GM12864 (cell line): ENCODE results near the gene ZDHHC8.

Experiments
- DNase-seq: peaks from one replicate; pipeline ENCODE4 v3.0.0-alpha.2; 2011; ENCODE audit warnings: low read depth
- H3K4me3 ChIP-seq: 2 replicates; pipeline ENCODE4 v1.5.1; 2011; ENCODE audit warnings: mild to moderate bottlenecking, low read depth, low read length, control low read depth
- CTCF ChIP-seq: IDR thresholded peaks from 2 replicates; pipeline ENCODE4 v1.5.1; 2011; ENCODE audit warnings: low read depth, mild to moderate bottlenecking, moderate library complexity, low read length, control low read depth, inconsistent platforms; ENCODE audit errors: missing control alignments

ZDHHC8 gene

GRCh38 chr22:20086763-20087162 lies 44.8 kb upstream of the ZDHHC8 start:
- DNase-seq, result no peak
- no peak for TF ChIP-seq CTCF
- H3K4me3 ChIP-seq, result no peak overlapping the region

- no peak overlapping the region for H3K4me3 ChIP-seq
- no peak for DNase-seq
- TF ChIP-seq CTCF, result no peak
Observed at GRCh38 chr22:20087319-20088262, 44.0 kb upstream of the ZDHHC8 start.

GRCh38 chr22:20088263-20088648 lies 43.3 kb upstream of the ZDHHC8 start:
- no peak for TF ChIP-seq CTCF
- DNase-seq, result no peak

GRCh38 chr22:20089226-20089976 lies 42.2 kb upstream of the ZDHHC8 start:
- DNase-seq, result no peak
- no peak for TF ChIP-seq CTCF

More at GRCh38 chr22:20088263-20088648, 43.3 kb upstream of the ZDHHC8 start:
- no peak overlapping the region for H3K4me3 ChIP-seq

GRCh38 chr22:20089977-20090729 lies 41.5 kb upstream of the ZDHHC8 start:
- DNase-seq, result no peak
- H3K4me3 ChIP-seq, result no peak overlapping the region
- TF ChIP-seq CTCF, result no peak

More at GRCh38 chr22:20089226-20089976, 42.2 kb upstream of the ZDHHC8 start:
- H3K4me3 ChIP-seq, result no peak overlapping the region

- no peak overlapping the region for H3K4me3 ChIP-seq
- TF ChIP-seq CTCF, result no peak
- DNase-seq, result no peak
Observed at GRCh38 chr22:20090730-20091240, 40.8 kb upstream of the ZDHHC8 start.
